Measurements from ENCODE around the gene SPTBN4.
"Not testable (repeated sequence)": the region's sequence is repeated elsewhere in the genome, so short reads cannot be mapped to it uniquely, and the experiment has no call there.

Gene SPTBN4

GRCh38 chr19:40623403-40624251 is 156.8 kb downstream of the SPTBN4 start:
- DNase-seq = peak in 1 of 2 experiments; percentile 57

DNA sequence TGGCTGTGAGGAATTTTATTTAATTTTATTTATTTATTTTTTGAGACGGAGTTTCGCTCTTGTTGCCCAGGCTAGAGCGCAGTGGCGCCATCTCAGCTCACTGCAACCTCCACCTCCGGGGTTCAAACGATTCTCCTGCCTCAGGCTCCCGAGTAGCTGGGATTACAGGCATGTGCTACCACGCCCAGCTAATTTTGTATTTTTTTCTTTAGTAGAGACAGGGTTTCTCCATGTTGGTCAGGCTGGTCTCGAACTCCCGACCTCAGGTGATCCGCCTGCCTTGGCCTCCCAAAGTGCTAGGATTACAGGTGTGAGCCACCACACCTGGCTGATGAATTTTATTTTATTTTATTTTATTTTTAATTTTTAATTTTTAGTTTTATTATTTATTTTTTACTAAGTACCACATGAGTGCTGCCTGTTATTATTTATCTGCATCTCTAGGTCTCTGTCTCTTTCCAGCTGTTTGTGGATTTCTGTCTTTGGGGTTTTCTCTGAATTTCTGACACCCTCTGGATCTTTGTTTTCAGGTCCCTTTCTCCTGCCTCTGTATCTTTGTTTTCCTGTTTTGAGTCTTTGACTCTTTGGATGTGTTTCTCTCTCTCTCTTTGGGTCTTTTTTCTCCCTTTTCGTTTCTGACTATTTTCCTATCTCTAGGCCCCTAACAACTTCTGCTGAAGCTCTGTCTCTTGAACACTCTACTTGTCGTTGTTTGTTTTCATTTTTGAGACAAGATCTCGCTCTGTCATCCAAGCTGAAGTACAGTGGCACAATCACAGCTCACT is 157.8 kb downstream of the SPTBN4 start:
- DNase-seq = not testable (repeated sequence)

DNA sequence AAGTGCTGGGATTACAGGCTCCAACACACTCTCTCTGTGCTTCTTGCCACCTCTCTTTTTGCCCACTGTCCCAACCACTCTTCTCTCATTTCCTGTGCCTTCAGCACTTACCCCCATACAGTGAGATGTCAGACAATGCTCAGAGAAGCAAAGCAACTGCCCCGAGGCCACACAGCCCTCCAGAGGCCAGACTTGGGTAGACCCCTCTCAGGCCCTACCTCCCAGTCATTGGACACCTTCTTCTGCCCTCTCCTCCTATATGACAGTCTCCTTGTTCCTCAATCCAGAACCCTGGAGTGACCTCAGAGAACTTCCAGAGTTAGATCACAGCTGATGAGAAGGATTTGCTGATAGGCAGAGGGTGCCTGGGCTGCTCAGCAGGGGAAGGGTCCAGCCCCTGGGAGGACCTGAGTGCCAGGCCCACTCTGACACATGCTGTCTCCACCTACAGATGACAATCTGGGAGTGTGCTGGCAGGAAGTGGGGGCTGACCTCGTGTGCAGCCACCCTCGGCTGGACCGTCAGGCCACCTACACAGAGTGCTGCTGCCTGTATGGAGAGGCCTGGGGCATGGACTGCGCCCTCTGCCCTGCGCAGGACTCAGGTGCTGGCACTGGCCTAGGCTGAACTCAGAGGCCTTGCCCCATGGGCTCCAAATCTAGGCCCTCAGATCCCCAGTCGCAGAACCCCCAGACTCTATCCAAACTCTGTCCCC is 158.8 kb downstream of the SPTBN4 start:
- no peak for DNase-seq
